ENCODE measurements around the gene EYA2.

GRCh38 chr20:47099825-47100441 lies 205.3 kb downstream of the EYA2 start:
- TF ChIP-seq CTCF (IDR thresholded peaks at IDR 0.05) (no peak), POLR2A (IDR thresholded peaks at IDR 0.05) (no peak), POLR2AphosphoS5 (IDR thresholded peaks at IDR 0.05) (peak in 1 of 3 donors; percentile 21)

Measured in breast epithelium (tissue), 3 donors.